Measurements from ENCODE around the gene ARAF. TPM values are rescaled to one million over a fixed set of nuclear protein-coding genes. Genes with fewer than 3 reads are reported as not detected.
"Not testable (repeated sequence)": the region's sequence is repeated elsewhere in the genome, so short reads cannot be mapped to it uniquely, and the experiment has no call there.

Gene ARAF
- total and polyA plus RNA-seq, 2 of the 8 experiments (the other 6 are each of a cell fraction or from before 2014, with no cell fraction given): 39.0 to 45.2 TPM

DNA sequence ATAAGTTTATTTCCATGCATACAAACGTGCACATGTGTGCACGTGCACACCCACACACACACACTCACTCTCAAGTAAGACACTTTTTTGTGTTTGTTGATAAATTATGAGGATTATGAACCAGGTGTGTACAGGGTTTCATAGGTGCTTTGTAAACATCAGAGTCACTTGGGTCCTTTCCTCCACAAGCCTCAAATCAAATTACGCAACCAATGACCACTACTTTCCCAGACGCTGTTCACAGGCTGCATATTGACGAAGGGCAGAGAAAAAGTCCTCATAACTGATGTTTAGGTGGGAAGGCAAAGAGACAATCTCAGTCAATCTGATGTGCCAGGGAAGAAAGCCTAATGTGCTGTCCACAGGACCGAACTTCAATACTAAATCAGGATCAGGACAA, 48.6 kb upstream of the ARAF start:
- H2BK5ac ChIP-seq (ENCODE audit: low read depth, low read length); H2AFZ ChIP-seq (ENCODE audit: low read length); H3K4me2 ChIP-seq (ENCODE audit: insufficient read depth in 1 of 2, low read depth in 2 of 2, low read length in 2 of 2); H4K91ac ChIP-seq (replicated peaks; ENCODE audit: insufficient read length, low read length); H3K9me3 ChIP-seq (ENCODE audit: insufficient read depth in 2 of 2, low read depth in 1 of 2, low read length in 1 of 2); H3K18ac ChIP-seq (ENCODE audit: extremely low read depth, low read length); CTCF ChIA-PET (ENCODE audit: partially characterized antibody); H3K36me3 ChIP-seq (ENCODE audit: control insufficient read depth in 2 of 4, insufficient read depth in 4 of 4, low read length in 3 of 4); DNase-seq (ENCODE audit: low read depth in 1 of 2, low spot score in 2 of 2); H3K27ac ChIP-seq (ENCODE audit: low read depth, low read length); H2BK20ac ChIP-seq (ENCODE audit: low read length); H3K23me2 ChIP-seq (ENCODE audit: low read depth, low read length); H3K79me1 ChIP-seq (ENCODE audit: low read depth, low read length); H2BK12ac ChIP-seq (ENCODE audit: low read depth, low read length); H3K56ac ChIP-seq (replicated peaks; ENCODE audit: insufficient read length, low read depth, low read length); H4K20me1 ChIP-seq (replicated peaks in 1 of 2; ENCODE audit: control insufficient read depth in 1 of 2, insufficient read depth in 2 of 2, low read length in 2 of 2); H2AK5ac ChIP-seq (ENCODE audit: low read depth, low read length); H3K4ac ChIP-seq (replicated peaks; ENCODE audit: insufficient read length, low read depth, low read length); H3K14ac ChIP-seq (ENCODE audit: insufficient read length); H3K4me1 ChIP-seq (replicated peaks in 1 of 4; ENCODE audit: control insufficient read depth in 3 of 4, insufficient read depth in 4 of 4, low read length in 3 of 4); H2BK120ac ChIP-seq (replicated peaks; ENCODE audit: low read depth, low read length); H3K79me2 ChIP-seq (ENCODE audit: control insufficient read depth in 1 of 2, insufficient read depth in 2 of 2, low read length in 2 of 2); H3K23ac ChIP-seq (ENCODE audit: insufficient read length); H4K5ac ChIP-seq (ENCODE audit: insufficient read length, low read depth, low read length); H2BK15ac ChIP-seq (ENCODE audit: low read length); H4K8ac ChIP-seq (ENCODE audit: extremely low read depth, insufficient read depth, low read length); H3K9ac ChIP-seq (replicated peaks in 1 of 4; ENCODE audit: extremely low read depth in 1 of 4, low read depth in 3 of 4, low read length in 3 of 4); H3K27me3 ChIP-seq (replicated peaks in 1 of 4; ENCODE audit: control insufficient read depth in 3 of 4, extremely low read depth in 1 of 4, insufficient read depth in 3 of 4, low read length in 3 of 4); POLR2A ChIA-PET (ENCODE audit: partially characterized antibody): not testable (repeated sequence)
- peak; percentile 45 for FAIRE-seq
- H3K4me3 ChIP-seq (ENCODE audit: extremely low read depth in 1 of 4, insufficient read depth in 2 of 4, low read depth in 3 of 4, low read length in 4 of 4): peak overlapping the region in 1 of 4 experiments; percentile 40; a peak in 2 of 8 replicates
- peak; percentile 10; the same call in 1 of the 2 replicates for TF ChIP-seq CEBPB (IDR thresholded peaks at IDR 0.05; ENCODE audit: low read depth, low read length)
- WGBS, 2 experiments (ENCODE audit: extremely low coverage in 1 of 2, insufficient coverage in 1 of 2, insufficient read length in 1 of 2, insufficient replicate concordance in 2 of 2, low coverage in 1 of 2, low lambda C conversion rate in 2 of 2, missing lambda C conversion rate in 1 of 2): 68% methylated on average over 4 of the region's 6 CpGs; no CpG with 5 or more reads in 1 of the 2 experiments

Measured in H1 (cell line).